ENCODE data around the gene CX3CR1. TPM values are rescaled to one million over a fixed set of nuclear protein-coding genes. Genes with fewer than 3 reads are reported as not detected.

CX3CR1 gene
- total RNA-seq, 4 donors from 2014 or later, result 0.25 to 0.49 (median 0.35) TPM

- Histone ChIP-seq H3K36me3 (no peaks in the 10 kb centered on the region), H3K27me3 (no peaks in the 10 kb centered on the region), H3K4me1 (no peaks in the 10 kb centered on the region), H3K4me3 (no peak overlapping the region), H3K27ac (no peak overlapping the region), H3K9me3 (no peaks in the 10 kb centered on the region)
- DNase-seq, result no peak
- no peak for ATAC-seq
- in situ Hi-C loops (cut with MboI; ENCODE audit: low sequenced_read_pairs in 4 of 4) (no loop called here), intact Hi-C loops (cut with DNase I; ENCODE audit: low total_unique reads) (no loop called here)
- TF ChIP-seq, protein P1, sequence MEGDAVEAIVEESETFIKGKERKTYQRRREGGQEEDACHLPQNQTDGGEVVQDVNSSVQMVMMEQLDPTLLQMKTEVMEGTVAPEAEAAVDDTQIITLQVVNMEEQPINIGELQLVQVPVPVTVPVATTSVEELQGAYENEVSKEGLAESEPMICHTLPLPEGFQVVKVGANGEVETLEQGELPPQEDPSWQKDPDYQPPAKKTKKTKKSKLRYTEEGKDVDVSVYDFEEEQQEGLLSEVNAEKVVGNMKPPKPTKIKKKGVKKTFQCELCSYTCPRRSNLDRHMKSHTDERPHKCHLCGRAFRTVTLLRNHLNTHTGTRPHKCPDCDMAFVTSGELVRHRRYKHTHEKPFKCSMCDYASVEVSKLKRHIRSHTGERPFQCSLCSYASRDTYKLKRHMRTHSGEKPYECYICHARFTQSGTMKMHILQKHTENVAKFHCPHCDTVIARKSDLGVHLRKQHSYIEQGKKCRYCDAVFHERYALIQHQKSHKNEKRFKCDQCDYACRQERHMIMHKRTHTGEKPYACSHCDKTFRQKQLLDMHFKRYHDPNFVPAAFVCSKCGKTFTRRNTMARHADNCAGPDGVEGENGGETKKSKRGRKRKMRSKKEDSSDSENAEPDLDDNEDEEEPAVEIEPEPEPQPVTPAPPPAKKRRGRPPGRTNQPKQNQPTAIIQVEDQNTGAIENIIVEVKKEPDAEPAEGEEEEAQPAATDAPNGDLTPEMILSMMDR (IDR thresholded peaks at IDR 0.05 in 4 of 5, conservative IDR thresholded peaks at IDR 0.05 in 1 of 5), result no peak
- no peak for TF ChIP-seq POLR2A (IDR thresholded peaks at IDR 0.05)
These were observed 38.3 kb downstream of the CX3CR1 start for GRCh38 chr3:39241561-39241960.

DNA sequence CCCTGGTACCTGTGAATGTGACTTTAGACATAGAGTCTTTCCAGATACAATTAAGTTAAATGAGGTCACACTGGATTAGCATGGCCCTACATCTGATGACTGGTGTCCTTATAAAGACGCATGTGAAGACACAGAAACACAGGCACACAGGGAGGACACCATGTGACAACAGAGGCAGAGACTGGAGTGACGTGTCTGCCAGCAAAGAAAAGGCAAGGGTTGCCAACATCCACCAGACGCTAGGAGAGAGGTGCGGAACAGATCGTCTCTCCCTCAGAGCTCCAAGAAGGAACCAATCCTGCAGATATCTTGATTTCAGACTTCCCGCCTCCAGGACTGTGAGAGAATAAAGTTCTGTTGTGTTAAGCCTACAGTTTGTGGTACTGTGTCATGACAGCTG, 42.8 kb downstream of the CX3CR1 start:
- no peak for DNase-seq
- intact Hi-C loops (cut with DNase I; ENCODE audit: low total_unique reads) (no loop called here), in situ Hi-C loops (cut with MboI; ENCODE audit: low sequenced_read_pairs in 4 of 4) (no loop called here)
- Histone ChIP-seq H3K27ac (no peak overlapping the region), H3K4me3 (no peak overlapping the region), H3K4me1 (no peaks in the 10 kb centered on the region), H3K9me3 (no peaks in the 10 kb centered on the region), H3K36me3 (no peaks in the 10 kb centered on the region), H3K27me3 (no peaks in the 10 kb centered on the region)
- TF ChIP-seq, protein P1 (IDR thresholded peaks at IDR 0.05 in 4 of 5, conservative IDR thresholded peaks at IDR 0.05 in 1 of 5), result no peak
- TF ChIP-seq POLR2A (IDR thresholded peaks at IDR 0.05), result no peak
- ATAC-seq, result peak in 1 of 2 donors; percentile 50

- in situ Hi-C loops (cut with MboI; ENCODE audit: low sequenced_read_pairs in 4 of 4), result no loop called here
- no peaks in the 10 kb centered on the region for H3K9me3 ChIP-seq
- intact Hi-C loops (cut with DNase I; ENCODE audit: low total_unique reads), result no loop called here
- TF ChIP-seq, protein P1 (IDR thresholded peaks at IDR 0.05 in 4 of 5, conservative IDR thresholded peaks at IDR 0.05 in 1 of 5), result no peak
- TF ChIP-seq POLR2A (IDR thresholded peaks at IDR 0.05), result no peak
- ATAC-seq (no peak), DNase-seq (no peak)
- no peak overlapping the region for H3K4me3 ChIP-seq
- no peaks in the 10 kb centered on the region for H3K36me3 ChIP-seq
- H3K4me1 ChIP-seq, result no peaks in the 10 kb centered on the region
- H3K27me3 ChIP-seq, result no peaks in the 10 kb centered on the region
- no peak overlapping the region for H3K27ac ChIP-seq
These were observed 45.2 kb downstream of the CX3CR1 start for GRCh38 chr3:39234651-39235050.

GRCh38 chr3:39232859-39233258, 47.0 kb downstream of the CX3CR1 start:
- H3K4me1 ChIP-seq, result no peaks in the 10 kb centered on the region
- no peaks in the 10 kb centered on the region for H3K36me3 ChIP-seq
- TF ChIP-seq, protein P1 (IDR thresholded peaks at IDR 0.05 in 4 of 5, conservative IDR thresholded peaks at IDR 0.05 in 1 of 5), result no peak
- TF ChIP-seq POLR2A (IDR thresholded peaks at IDR 0.05), result no peak
- H3K27me3 ChIP-seq, result no peaks in the 10 kb centered on the region
- H3K9me3 ChIP-seq, result no peaks in the 10 kb centered on the region
- in situ Hi-C loops (cut with MboI; ENCODE audit: low sequenced_read_pairs in 4 of 4), result no loop called here
- H3K27ac ChIP-seq, result no peak overlapping the region
- intact Hi-C loops (cut with DNase I; ENCODE audit: low total_unique reads), result no loop called here
- ATAC-seq, result no peak
- H3K4me3 ChIP-seq, result no peak overlapping the region
- DNase-seq, result no peak

GRCh38 chr3:39230453-39230852, 49.4 kb downstream of the CX3CR1 start:
- no peaks in the 10 kb centered on the region for H3K9me3 ChIP-seq
- no peak overlapping the region for H3K4me3 ChIP-seq
- DNase-seq, result no peak
- in situ Hi-C loops (cut with MboI; ENCODE audit: low sequenced_read_pairs in 4 of 4) (no loop called here), intact Hi-C loops (cut with DNase I; ENCODE audit: low total_unique reads) (no loop called here)
- no peaks in the 10 kb centered on the region for H3K4me1 ChIP-seq
- no peaks in the 10 kb centered on the region for H3K36me3 ChIP-seq
- no peak overlapping the region for H3K27ac ChIP-seq
- TF ChIP-seq, protein P1 (IDR thresholded peaks at IDR 0.05 in 4 of 5, conservative IDR thresholded peaks at IDR 0.05 in 1 of 5), result no peak
- no peak for TF ChIP-seq POLR2A (IDR thresholded peaks at IDR 0.05)
- H3K27me3 ChIP-seq, result no peaks in the 10 kb centered on the region
- ATAC-seq, result no peak
